HFF-Myc (cell line): ENCODE measurements around the gene BMERB1.

Source experiments
- DNase-seq: peaks from one replicate; pipeline ENCODE4 v3.0.0-alpha.2; 2011; ENCODE audit warnings: low read depth; ENCODE audit errors: extremely low read depth
- H3K4me3 ChIP-seq: replicated peaks from 2 replicates; pipeline ENCODE4 v1.5.1; 2011; ENCODE audit warnings: low read depth, mild to moderate bottlenecking, control low read depth, low read length
- TF ChIP-seq, protein P1 (sequence below): IDR thresholded peaks from 2 replicates; pipeline ENCODE4 v1.5.1; 2012; ENCODE audit warnings: mild to moderate bottlenecking, low read depth, low read length, control low read depth; ENCODE audit errors: missing control alignments

BMERB1 gene

DNA sequence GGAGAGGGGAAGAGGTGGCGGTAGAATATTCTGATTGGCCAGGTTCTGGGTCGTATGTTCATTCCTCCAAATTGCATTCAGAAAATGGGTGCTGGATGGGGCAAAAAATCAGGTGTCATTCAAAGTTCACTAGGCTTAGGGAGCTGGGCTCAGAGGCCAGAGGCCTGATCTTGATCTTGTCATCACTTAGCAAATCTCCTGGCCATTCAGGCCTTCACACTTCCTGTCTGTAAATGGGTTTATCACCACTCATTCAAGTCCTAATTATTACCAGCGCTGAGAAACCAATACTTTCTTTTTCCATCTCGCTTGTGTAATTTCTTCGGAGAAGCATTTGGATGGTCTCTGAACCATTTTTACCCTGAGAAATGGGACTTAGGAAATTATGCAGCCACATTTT is 50.8 kb downstream of the BMERB1 start:
- H3K4me3 ChIP-seq = no peak overlapping the region
- TF ChIP-seq, protein P1, sequence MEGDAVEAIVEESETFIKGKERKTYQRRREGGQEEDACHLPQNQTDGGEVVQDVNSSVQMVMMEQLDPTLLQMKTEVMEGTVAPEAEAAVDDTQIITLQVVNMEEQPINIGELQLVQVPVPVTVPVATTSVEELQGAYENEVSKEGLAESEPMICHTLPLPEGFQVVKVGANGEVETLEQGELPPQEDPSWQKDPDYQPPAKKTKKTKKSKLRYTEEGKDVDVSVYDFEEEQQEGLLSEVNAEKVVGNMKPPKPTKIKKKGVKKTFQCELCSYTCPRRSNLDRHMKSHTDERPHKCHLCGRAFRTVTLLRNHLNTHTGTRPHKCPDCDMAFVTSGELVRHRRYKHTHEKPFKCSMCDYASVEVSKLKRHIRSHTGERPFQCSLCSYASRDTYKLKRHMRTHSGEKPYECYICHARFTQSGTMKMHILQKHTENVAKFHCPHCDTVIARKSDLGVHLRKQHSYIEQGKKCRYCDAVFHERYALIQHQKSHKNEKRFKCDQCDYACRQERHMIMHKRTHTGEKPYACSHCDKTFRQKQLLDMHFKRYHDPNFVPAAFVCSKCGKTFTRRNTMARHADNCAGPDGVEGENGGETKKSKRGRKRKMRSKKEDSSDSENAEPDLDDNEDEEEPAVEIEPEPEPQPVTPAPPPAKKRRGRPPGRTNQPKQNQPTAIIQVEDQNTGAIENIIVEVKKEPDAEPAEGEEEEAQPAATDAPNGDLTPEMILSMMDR = no peak

DNA sequence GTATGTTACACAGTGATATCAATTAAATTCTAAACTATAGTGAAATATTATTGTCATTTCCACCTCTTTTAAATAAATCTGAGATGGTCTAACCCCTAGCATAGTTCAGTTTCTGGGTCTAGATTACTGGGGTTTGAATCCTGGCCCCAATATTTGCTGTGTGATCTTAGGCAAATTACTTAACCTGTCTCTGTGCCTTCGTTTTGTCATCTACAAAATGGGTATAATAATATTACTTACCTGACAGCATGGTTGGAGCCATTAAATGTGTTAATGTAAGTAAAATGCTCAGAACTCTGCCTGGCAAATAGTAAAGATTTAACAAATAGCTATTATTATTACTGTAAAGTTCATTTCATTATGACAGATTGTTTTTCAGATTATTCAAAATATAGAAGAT is 52.3 kb downstream of the BMERB1 start:
- no peak for DNase-seq
- TF ChIP-seq, protein P1 = no peak
- no peak overlapping the region for H3K4me3 ChIP-seq

More for the DNA sequence above, 50.8 kb downstream of the BMERB1 start:
- DNase-seq = no peak

DNA sequence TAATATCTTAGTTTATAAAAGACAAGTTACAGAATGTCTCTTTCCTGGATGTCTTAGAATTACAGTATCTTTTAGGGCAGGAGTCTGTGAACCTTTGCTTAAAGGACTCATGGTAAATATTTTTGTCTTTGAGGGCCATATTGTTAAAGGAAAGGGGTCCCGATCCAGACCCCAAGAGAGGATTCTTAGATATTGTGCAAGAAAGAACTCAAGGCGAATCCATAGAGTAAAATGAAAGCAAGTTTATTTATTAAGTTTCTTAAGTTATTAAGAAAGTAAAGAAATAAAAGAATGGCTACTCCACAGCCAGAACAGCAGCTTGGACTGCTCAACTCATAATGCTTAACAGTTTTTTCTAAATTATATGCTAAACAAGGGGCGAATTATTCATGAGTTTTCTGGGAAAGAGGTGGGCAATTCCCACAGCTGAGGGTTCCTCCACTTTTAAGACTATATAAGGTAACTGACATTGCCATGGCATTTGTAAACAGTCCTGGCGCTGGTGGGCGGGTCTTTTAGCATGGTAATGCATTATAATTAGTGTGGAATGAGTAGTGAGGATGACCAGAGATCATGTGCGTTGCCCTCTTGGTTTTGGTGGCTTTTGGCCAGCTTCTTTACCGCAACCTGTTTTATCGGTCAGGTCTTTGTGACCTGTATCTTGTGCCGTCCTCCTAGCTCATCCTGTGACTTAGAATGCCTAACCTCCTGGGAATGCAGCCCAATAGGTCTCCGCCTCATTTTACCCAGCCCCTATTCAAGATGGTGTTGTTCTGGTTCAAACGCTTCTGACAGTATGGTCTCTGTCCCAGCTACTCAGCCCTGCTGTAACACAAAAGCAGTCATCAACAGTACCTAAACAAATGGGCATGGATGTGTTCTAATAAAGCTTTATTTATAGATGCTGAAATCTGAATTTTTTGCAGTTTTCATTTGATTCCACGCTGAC is 53.2 kb downstream of the BMERB1 start:
- DNase-seq = no peak
- TF ChIP-seq, protein P1 = no peak
- no peak overlapping the region for H3K4me3 ChIP-seq

DNA sequence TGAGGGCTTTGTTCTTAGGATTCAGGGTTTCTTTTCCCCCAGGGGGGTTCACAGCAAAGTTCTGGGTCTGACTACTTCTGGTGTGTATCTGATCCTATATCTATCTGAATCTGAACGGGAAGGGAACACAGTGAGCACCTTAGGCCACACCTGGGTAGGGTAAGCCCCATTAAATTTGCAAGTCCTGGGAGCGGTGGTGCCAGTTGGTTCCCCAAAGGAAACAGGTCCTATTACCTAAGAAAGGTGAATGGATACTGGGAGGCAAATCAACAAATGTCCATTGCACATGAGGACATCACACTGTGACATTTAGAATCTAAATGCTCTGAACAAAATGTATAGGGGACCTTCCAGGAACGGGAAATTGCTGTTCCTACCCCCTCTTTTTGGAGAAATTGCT is 54.6 kb downstream of the BMERB1 start:
- DNase-seq = no peak
- TF ChIP-seq, protein P1 = no peak
- H3K4me3 ChIP-seq = no peak overlapping the region

DNA sequence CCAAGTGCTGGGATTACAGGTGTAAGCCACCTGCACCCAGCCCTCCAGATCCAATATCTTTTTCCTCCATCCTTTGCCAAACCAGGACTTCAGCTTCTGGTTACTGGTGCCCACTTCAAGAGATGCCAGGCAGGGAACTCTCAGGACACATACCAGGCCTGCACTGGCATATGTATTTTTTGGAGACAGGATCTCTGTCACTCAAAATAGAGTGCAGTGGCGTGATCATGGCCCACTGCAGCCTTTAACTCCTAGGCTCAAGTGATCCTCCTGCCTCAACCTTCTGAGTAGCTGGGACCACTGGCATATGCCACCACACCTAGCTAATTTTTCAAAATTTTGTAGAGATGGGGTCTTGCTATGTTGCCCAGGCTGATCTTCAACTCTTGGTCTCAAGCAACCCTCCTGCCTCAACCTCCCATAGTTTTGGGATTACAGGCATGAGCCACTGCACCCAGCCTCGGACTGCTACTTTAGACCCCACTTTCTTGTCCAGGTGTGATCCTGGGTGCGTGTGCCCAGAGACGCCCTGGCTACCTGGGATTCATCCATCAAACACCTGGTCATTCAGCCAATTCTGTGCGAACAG is 55.8 kb downstream of the BMERB1 start:
- TF ChIP-seq, protein P1 = no peak
- DNase-seq = no peak
- no peak overlapping the region for H3K4me3 ChIP-seq

DNA sequence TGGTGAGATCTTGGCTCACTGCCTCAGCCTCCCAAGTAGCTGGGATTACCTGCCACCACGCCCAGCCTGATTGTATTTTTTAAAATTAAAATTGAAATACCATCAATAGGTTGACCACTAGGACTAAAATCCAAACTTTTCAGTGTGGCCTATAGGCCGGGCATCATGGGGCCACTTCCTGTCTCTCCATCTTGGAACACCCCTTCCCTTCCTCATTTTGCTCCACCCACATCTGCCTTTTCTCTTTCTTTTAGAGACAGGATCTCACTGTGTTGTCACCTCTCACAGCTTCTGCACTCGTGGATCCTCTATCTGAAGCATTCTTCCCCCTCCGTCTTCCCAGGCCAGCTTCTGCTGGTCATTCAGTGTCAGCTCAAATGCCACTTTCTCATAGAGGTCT is 57.0 kb downstream of the BMERB1 start:
- DNase-seq = no peak
- no peak overlapping the region for H3K4me3 ChIP-seq
- TF ChIP-seq, protein P1 = no peak
